ENCODE results near the gene KCNC1. TPM values are rescaled to one million over a fixed set of nuclear protein-coding genes. Genes with fewer than 3 reads are reported as not detected.

KCNC1 gene
- total and polyA plus RNA-seq, 4 donors: 0.54 TPM; not detected in 3

GRCh38 chr11:17738151-17738973 is 3.8 kb downstream of the KCNC1 start:
- TF ChIP-seq REST (IDR thresholded peaks at IDR 0.05) (no peak), JUND (IDR thresholded peaks at IDR 0.05) (no peak), NR2F2 (IDR thresholded peaks at IDR 0.05) (no peak), YY1 (IDR thresholded peaks at IDR 0.05) (no peak), HNF4A (conservative IDR thresholded peaks at IDR 0.05) (no peak)
- H3K27me3 ChIP-seq (ENCODE audit: control insufficient read depth in 4 of 4, insufficient read depth in 4 of 4, low read length in 3 of 4): peaks cover 0 to 7% (median 0%) of the 10 kb centered on the region in 4 donors
- no peak overlapping the region for H3K9ac ChIP-seq (ENCODE audit: low read depth in 1 of 2, low read length in 2 of 2)
- peaks cover 8 to 15% (median 11%) of the 10 kb centered on the region in 4 donors for H3K4me1 ChIP-seq (ENCODE audit: control insufficient read depth in 4 of 4, insufficient read depth in 4 of 4, low read length in 3 of 4)
- no peaks in the 10 kb centered on the region for H3K36me3 ChIP-seq (ENCODE audit: control insufficient read depth in 4 of 4, insufficient read depth in 3 of 4, low read depth in 1 of 4, low read length in 3 of 4)
- no peaks in the 10 kb centered on the region for H3K9me3 ChIP-seq (ENCODE audit: control insufficient read depth in 4 of 4, low read length in 3 of 4)
- WGBS: 66% methylated on average over 10 of the region's 10 CpGs
- H3K27ac ChIP-seq (ENCODE audit: low read depth in 1 of 2, low read length in 2 of 2): no peak overlapping the region
- no peak overlapping the region for H3K4me3 ChIP-seq (ENCODE audit: low read depth in 1 of 3, low read length in 3 of 3)
- DNase-seq (ENCODE audit: low spot score): no peak

GRCh38 chr11:17739945-17740338 is 5.4 kb downstream of the KCNC1 start:
- TF ChIP-seq ATF3 (IDR thresholded peaks at IDR 0.05) (no peak), REST (IDR thresholded peaks at IDR 0.05) (no peak), JUND (IDR thresholded peaks at IDR 0.05) (no peak), EGR1 (IDR thresholded peaks at IDR 0.05; ENCODE audit: low read depth in 2 of 2) (no peak), FOXA2 (IDR thresholded peaks at IDR 0.05) (no peak), ZBTB33 (IDR thresholded peaks at IDR 0.05) (no peak), GABPA (IDR thresholded peaks at IDR 0.05 in 1 of 2, conservative IDR thresholded peaks at IDR 0.05 in 1 of 2) (no peak), HNF4A (conservative IDR thresholded peaks at IDR 0.05) (no peak), CTCF (IDR thresholded peaks at IDR 0.05; ENCODE audit: low read depth, low read length, missing input control) (no peak), NR2F2 (IDR thresholded peaks at IDR 0.05) (no peak), HNF4G (IDR thresholded peaks at IDR 0.05) (no peak), SP1 (IDR thresholded peaks at IDR 0.05) (no peak), TAF1 (conservative IDR thresholded peaks at IDR 0.05) (no peak), MAX (IDR thresholded peaks at IDR 0.05) (no peak), RAD21 (IDR thresholded peaks at IDR 0.05) (no peak), RXRA (IDR thresholded peaks at IDR 0.05) (no peak), FOXA1 (IDR thresholded peaks at IDR 0.05) (no peak), YY1 (IDR thresholded peaks at IDR 0.05) (no peak)
- Histone ChIP-seq H3K4me3 (ENCODE audit: low read depth in 1 of 3, low read length in 3 of 3) (no peak overlapping the region), H3K27ac (ENCODE audit: low read depth in 1 of 2, low read length in 2 of 2) (no peak overlapping the region), H3K27me3 (ENCODE audit: control insufficient read depth in 4 of 4, insufficient read depth in 4 of 4, low read length in 3 of 4) (peaks cover 0 to 7% (median 0%) of the 10 kb centered on the region in 4 donors), H3K9me3 (ENCODE audit: control insufficient read depth in 4 of 4, low read length in 3 of 4) (no peaks in the 10 kb centered on the region), H3K4me1 (ENCODE audit: control insufficient read depth in 4 of 4, insufficient read depth in 4 of 4, low read length in 3 of 4) (peaks cover 4 to 5% (median 4%) of the 10 kb centered on the region in 4 donors), H3K9ac (ENCODE audit: low read depth in 1 of 2, low read length in 2 of 2) (no peak overlapping the region), H3K36me3 (ENCODE audit: control insufficient read depth in 4 of 4, insufficient read depth in 3 of 4, low read depth in 1 of 4, low read length in 3 of 4) (no peaks in the 10 kb centered on the region)
- DNase-seq (ENCODE audit: low spot score): no peak
- WGBS: 68% methylated on average over 6 of the region's 6 CpGs
